ENCODE results near the gene AAGAB.

Gene AAGAB

GRCh38 chr15:67194171-67195114 lies 60.0 kb downstream of the AAGAB start:
- H3K4me3 ChIP-seq (ENCODE audit: low read depth in 1 of 2, low read length in 1 of 2), result no peak overlapping the region
- no peaks in the 10 kb centered on the region for H3K9me3 ChIP-seq
- no peaks in the 10 kb centered on the region for H3K27me3 ChIP-seq
- TF ChIP-seq CTCF (IDR thresholded peaks at IDR 0.05), result no peak
- no peak overlapping the region for H3K27ac ChIP-seq
- peaks cover 31% of the 10 kb centered on the region for H3K36me3 ChIP-seq
- H3K4me1 ChIP-seq (ENCODE audit: control insufficient read depth in 1 of 2, insufficient read depth in 1 of 2, low read depth in 1 of 2, low read length in 1 of 2), result no peaks in the 10 kb centered on the region

GRCh38 chr15:67193223-67193990 lies 61.1 kb downstream of the AAGAB start:
- Histone ChIP-seq H3K9me3 (no peaks in the 10 kb centered on the region), H3K36me3 (peaks cover 30% of the 10 kb centered on the region), H3K4me1 (ENCODE audit: control insufficient read depth in 1 of 2, insufficient read depth in 1 of 2, low read depth in 1 of 2, low read length in 1 of 2) (no peaks in the 10 kb centered on the region), H3K27ac (no peak overlapping the region), H3K27me3 (no peaks in the 10 kb centered on the region), H3K4me3 (ENCODE audit: low read depth in 1 of 2, low read length in 1 of 2) (no peak overlapping the region)
- TF ChIP-seq CTCF (IDR thresholded peaks at IDR 0.05), result no peak

- H3K27me3 ChIP-seq, result no peaks in the 10 kb centered on the region
- H3K4me1 ChIP-seq (ENCODE audit: control insufficient read depth in 1 of 2, insufficient read depth in 1 of 2, low read depth in 1 of 2, low read length in 1 of 2), result no peaks in the 10 kb centered on the region
- TF ChIP-seq CTCF (IDR thresholded peaks at IDR 0.05), result no peak
- H3K9me3 ChIP-seq, result no peaks in the 10 kb centered on the region
- H3K27ac ChIP-seq, result no peak overlapping the region
- H3K4me3 ChIP-seq (ENCODE audit: low read depth in 1 of 2, low read length in 1 of 2), result no peak overlapping the region
- peaks cover 34% of the 10 kb centered on the region for H3K36me3 ChIP-seq
These were observed 62.2 kb downstream of the AAGAB start for GRCh38 chr15:67192185-67192820.

GRCh38 chr15:67190813-67191212 lies 63.6 kb downstream of the AAGAB start:
- TF ChIP-seq CTCF (IDR thresholded peaks at IDR 0.05), result no peak
- no peaks in the 10 kb centered on the region for H3K27me3 ChIP-seq
- no peak overlapping the region for H3K4me3 ChIP-seq (ENCODE audit: low read depth in 1 of 2, low read length in 1 of 2)
- no peak overlapping the region for H3K27ac ChIP-seq
- H3K36me3 ChIP-seq, result peaks cover 37% of the 10 kb centered on the region
- no peaks in the 10 kb centered on the region for H3K4me1 ChIP-seq (ENCODE audit: control insufficient read depth in 1 of 2, insufficient read depth in 1 of 2, low read depth in 1 of 2, low read length in 1 of 2)
- H3K9me3 ChIP-seq, result no peaks in the 10 kb centered on the region

GRCh38 chr15:67190326-67190725 lies 64.1 kb downstream of the AAGAB start:
- Histone ChIP-seq H3K4me1 (ENCODE audit: control insufficient read depth in 1 of 2, insufficient read depth in 1 of 2, low read depth in 1 of 2, low read length in 1 of 2) (no peaks in the 10 kb centered on the region), H3K27ac (no peak overlapping the region), H3K36me3 (peaks cover 37% of the 10 kb centered on the region), H3K27me3 (no peaks in the 10 kb centered on the region), H3K4me3 (ENCODE audit: low read depth in 1 of 2, low read length in 1 of 2) (no peak overlapping the region), H3K9me3 (no peaks in the 10 kb centered on the region)
- TF ChIP-seq CTCF (IDR thresholded peaks at IDR 0.05), result no peak
